Esophagus mucosa (tissue), 1 donor: Measurements from ENCODE around the gene DGKB. TPM values are rescaled to one million over a fixed set of nuclear protein-coding genes. Genes with fewer than 3 reads are reported as not detected.

Experiments
- ATAC-seq: fragments of 200-7000 bp; cut with Tn5 transposase; one replicate; pipeline ENCODE4 v1.9.1; 2020
- total RNA-seq: library from RNA; stranded (reverse); gene quantifications from one replicate; pipeline ENCODE4 v1.2.4, GENCODE V29; 2023
- donor health status: DM: yes; HTN: yes; CAD: no.

The DGKB gene
- total RNA-seq, 1 donor from 2014 or later = 0.08 TPM

DNA sequence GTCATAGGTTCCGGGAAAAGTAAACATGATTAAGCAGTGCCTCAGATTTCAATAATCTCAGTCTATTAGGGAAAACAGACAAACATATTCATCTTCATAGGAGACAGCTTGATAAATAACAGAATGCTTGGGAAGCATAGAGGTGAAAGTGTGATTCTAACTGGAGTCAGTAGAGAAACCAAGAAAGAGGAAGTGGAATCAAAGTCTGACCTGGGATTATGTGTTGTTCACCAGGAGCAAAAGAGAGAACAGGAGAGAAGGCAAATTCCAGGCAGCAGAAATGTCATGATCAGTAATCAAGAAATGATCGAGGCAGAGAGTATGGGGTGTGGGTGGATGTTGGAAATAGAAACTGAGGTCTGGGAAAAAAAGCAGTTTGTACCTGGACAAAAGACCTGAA is 43.7 kb downstream of the DGKB start:
- no peak for ATAC-seq

DNA sequence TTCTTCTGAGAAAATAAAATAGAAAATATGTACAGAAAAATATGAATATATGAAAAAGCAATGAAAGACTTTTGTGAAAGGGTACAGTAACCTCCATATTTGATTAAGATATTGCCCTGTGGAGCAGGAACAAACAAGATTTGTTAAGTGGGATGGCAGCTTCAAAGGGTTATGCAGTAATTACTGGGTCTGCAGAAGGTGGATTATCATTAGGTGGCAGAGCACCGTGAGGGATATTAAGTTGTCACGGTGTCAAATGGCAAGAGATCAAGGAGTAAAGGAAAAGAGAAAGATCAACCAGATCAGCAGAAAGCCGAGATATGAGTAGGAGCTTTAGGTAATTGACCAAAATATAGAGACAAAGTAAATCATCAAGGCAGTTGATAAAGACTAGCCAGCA is 44.1 kb downstream of the DGKB start:
- ATAC-seq = no peak

DNA sequence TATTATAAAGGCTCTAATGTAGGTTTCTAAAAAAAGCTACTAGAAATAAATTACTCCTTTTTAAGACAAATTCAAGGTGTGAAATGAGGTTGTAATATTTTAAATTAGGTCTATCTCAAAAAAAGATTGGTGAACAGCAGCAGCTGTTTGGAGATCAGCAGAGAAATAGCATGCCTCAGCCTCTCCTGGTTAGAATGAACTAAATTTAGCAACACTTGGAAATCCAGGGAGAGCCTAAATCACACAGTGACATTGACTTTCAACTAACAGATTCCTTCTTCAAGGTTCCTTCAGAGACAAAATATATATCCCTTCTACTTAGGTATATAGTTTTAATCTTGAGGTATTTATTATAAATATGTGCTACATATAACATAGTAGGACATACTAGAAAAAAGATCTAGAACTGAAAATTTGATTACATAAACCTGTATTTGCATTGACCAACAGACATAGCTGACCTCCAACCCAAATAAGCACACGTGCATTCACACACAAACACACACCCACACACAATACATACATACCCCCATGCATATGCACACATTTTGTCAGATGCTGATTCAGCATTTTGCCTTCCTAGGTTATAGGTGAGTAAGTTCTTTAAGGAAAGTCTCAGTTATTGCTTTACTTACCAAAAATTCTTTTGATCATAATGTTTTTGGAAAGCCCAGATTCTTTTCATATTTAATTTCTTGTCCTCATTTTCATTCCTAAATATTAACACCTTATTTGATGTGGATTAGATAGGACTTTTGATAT is 47.3 kb downstream of the DGKB start:
- ATAC-seq = no peak

DNA sequence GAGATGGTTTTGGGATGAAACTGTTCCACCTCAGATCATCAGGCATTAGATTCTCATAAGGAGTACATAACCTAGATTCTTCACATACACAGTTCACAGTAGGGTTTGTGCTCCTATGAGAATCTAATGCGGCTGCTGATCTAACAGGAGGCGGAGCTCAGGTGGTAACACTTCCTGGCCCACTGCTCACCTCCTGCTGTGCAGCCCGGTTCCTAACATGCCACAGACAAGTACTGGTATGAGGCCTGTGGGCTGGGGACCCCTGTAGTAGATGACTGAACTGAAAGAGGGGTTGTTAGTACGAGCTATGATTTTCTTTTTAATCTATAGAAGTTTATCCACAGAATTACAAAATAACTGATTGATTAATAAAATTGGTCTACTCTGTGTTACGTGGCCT is 48.1 kb downstream of the DGKB start:
- no peak for ATAC-seq

DNA sequence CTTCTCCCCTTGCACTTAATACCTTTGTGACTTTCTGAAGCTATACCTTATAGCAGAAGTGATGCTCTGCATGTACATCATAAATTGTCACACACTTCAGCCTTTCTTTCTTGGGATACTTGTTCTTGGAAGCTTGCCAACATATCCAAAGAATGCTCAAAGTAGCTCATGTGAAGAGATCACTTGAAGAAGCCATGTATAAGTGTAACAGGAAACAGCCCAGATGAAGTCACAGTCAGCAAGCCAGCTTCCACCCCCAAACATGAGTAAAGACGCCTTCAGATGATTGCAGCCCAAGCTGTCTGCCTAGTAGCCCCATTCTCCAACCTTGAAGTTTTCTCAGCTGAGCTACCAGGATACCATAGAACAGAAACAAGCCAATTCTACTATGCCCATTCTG is 50.9 kb downstream of the DGKB start:
- ATAC-seq = no peak

DNA sequence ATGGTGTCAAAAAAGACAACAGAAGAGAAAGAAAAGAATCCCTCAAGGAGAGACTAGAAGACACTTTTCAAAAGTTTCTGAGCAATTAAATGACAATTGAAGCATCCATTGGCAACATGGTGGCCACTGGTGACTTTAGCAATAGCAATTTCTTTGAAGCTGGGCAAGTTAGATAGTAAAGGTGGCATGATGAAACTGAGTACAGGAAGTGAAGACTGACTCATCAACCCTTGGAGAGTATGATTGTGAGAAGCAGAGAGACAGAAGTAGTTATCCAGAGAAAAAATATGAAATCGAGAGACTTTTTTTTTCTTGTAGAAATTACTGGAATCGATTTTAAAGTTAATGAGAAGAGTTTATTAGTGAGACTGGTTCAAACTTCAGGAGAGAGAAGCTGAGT is 52.5 kb downstream of the DGKB start:
- ATAC-seq = no peak

DNA sequence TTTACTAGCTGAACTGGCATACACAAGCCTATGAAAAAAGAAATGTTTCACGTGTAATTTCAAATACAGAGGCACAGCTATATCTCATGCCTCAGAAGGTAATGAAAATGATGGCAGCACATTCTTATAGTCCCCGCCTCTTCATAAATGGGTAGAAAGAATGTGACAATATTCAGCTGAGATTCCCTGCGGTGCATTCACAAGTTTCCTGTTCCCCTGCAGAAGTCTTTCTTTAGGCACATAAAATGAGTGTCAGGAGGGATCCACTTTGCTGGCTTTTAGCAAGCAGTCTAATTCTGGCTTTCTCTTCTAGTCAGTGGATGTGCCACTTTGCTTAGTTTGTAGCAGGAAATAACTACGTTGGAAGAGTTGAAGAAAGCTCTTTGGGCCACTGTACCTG is 56.1 kb downstream of the DGKB start:
- no peak for ATAC-seq

DNA sequence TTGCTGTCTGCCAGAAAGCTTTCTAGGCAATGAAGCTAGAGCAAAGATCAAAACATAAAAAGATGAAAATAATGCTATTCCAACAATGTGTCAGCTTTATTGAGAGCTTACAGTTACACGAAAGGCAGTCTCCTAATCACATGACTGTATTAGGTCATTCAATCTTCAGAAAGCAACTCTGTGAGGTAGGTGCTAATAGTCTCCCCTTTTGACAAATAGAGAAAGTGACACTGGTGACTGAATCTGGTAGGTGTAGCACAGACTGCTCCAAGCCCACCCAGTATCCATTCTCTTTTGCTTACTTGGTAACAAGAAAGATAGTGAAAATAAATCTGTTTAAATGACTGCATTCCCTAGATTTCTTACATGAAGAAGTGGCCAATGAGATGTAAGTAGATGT is 58.8 kb downstream of the DGKB start:
- ATAC-seq = no peak

DNA sequence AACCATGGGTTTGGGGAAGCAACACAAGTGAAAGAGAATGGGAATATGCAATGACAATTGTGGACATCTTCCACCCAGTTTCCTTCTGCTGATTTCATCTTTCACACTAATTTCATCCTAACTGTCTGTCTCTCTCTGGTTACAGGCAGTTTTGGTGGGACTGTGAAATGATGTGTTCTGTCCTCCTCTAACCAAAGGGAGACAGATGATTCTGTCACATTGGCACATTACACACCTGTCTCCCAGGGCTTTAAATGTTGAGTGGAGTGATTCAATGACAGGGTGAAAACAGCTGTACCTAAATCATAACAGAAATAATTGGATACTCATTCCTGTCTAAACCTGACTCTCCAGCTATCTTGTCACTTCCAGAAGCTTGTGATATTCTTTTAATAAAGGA is 60.0 kb downstream of the DGKB start:
- ATAC-seq = no peak

DNA sequence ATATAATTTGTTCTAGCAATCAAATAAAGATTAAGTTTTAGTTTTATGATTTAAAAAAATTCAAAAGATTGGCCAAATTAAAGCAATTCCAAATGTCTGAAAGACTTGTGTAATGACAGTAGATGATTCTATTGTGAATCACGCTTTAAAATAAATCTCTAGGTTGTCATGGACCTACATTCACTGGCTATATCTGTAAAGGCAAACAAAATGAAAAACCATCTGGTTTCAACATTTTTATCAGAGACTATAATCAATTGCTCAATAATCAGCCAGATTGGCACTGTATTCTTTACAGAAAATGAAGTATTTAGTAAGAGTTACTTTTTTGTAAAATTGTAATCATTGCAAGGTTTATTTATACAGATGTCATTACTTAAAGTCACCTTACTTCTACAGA is 60.7 kb downstream of the DGKB start:
- no peak for ATAC-seq

DNA sequence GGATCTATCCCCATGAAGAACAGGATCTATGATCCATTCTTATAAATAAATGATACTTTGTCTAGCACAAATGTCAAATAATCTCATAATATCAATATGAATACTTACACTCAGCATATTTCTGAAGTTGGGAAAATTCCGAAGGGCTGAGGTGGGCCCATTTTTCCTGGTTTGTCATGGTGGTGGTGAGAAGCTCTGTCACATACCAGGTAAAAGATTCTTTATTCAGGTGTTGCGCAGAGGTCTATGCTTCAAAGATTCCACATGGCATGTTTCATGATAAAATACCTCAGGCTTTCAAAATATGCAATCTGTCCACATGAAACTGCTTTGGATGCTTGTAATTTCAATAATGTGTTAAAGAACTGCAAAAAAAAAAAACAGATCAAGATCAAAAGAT is 61.5 kb downstream of the DGKB start:
- no peak for ATAC-seq

DNA sequence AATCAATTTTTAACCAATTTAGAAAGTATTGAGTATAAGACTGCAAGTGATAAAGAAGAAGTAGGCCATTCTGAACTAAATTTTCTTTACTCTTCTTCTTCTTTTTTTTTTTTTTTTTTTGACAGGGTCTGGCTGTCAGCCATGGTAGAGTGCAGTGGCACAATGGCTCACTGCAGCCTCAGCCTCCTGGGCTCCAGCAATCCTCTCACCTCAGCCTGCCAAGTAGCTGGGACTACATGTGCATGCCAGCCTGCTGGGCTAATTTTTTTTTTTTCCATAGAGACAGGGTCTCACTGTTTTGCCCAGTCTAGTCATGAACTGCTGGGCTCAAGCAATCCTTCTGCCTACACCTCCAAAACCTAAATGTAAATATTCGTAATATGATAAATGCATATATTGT is 63.2 kb downstream of the DGKB start:
- ATAC-seq = no peak

DNA sequence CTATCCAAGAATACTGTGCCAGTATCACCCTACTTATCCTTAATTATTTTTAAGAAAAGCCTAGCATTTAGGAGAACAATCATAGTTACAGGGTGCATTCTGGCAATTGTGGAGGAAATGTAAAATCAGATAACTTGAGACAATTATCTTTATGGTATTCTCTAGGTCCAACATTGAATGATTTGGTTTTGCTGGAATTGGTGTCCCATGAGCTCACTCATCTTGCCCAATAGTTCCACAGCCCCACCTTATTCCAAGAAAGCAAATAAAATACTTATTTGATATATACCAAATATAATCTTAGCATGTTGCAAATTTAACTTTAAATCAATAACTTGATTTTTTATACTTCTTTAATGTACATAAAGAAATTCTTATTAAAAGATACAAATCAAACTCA is 65.3 kb downstream of the DGKB start:
- no peak for ATAC-seq

DNA sequence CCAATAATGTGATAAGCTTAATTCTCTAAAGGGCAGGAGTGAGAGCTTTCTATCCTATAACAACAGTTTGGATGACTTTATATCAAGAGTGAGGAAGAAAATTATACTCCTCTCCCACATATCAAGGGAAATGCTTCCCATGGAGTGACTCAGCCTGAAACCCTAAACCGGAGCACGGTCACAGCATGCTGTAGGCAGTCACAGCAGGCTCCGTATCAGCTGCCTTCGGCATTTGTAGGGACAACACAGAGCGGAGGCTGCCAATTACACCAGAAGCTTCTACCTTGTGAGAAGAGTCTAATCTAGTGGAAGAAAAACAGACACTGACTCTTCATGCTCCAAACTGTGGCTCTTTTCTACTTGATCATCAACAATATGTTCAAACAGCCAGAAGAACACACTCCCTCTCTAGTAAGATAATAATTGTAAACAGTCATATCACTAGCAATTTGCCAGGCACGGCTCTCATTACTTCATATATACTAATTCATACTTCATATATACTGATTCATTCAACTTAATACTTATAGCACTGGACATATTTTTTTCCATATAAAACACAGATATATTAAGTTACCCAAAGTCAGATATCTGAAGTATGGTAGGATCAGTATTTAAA is 65.9 kb downstream of the DGKB start:
- no peak for ATAC-seq

DNA sequence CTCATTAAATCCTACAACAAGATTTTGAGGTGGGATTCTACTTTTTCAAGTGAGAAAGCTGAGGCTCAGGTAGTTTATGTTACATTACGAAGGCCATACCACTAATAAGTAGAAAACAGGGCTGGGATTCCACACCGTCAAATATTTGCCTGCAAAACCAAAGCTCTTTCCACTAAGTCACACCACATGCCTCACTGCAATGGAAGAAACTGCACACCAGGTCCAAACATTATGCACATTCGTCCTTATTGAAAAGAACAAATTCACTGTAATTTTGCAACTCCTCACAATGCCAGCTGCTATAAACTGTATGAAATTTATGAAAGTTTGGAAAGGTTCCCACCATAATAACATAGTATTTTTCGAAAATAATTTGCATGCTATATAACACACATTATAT is 66.5 kb downstream of the DGKB start:
- ATAC-seq = no peak

DNA sequence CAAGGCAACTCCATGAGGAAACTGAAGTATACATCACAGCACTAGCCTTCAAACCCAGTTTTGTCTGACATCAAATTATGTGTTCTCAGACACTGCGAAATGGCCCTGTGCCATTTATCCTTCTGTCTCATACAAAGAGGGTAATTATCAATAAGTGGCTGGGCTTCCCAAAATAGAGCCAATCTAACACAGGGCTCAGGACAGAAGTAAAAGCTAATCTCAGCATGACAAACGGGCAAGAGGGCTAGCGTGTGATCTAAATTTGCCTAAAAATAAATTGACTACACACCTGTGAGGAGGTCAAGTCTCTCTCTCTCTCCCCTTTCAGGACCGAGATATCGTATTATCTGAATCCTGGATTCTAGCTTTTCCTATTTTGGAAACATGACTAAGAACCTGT is 67.2 kb downstream of the DGKB start:
- no peak for ATAC-seq

DNA sequence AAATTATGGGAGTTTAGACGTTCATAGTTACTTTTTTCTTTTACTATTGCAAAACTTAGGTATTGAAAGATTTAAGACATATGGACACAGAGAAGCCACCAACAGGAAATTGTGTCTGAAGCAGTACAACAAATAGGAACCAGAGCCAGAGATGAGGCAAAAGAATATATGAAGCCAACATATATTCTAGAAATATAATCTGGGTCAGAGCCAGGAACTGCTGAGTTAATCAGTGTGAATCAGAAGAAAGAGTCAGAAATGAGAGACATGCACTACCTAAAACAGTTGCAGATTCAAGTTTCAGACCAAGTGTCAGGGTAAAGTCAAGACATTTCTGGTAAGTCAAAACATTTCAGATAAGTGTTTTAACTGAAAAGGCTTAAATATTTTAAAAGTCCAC is 67.7 kb downstream of the DGKB start:
- ATAC-seq = no peak

DNA sequence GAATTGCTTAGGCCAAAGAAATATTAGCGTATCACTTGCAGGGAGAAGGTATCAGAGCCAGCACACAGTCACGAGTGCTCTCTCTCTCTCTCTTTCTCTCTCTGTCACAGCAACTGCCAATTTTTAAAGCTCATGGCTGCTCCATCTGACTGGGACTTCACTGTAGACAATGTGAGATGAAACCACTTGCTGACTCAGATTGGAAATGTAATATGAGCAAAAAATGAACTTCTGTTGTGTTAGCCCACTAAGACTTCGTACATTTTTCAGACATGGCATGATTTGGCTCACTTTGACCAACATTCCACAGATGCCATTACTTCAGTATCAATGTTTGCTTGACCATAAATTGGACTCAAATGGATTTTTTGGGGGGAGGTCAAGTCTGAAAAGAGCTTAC is 68.1 kb downstream of the DGKB start:
- no peak for ATAC-seq

DNA sequence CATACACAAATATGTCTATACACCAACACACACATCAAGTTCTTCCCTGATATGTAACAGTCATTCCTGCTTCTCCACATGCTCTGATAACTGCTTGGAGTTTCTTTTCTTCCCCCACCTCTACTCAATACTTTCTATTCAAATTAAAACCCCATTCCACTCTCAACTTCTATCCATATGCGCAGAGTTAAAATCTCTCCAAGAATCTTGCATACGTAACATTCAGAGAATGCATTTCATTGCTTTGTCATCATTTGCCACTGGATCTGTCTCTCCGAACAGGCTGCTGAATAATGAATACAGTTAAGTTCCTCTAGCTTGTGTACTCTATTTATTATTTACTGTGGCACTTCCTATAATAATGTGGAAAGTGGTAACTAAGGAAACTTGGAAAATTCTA is 68.8 kb downstream of the DGKB start:
- no peak for ATAC-seq

DNA sequence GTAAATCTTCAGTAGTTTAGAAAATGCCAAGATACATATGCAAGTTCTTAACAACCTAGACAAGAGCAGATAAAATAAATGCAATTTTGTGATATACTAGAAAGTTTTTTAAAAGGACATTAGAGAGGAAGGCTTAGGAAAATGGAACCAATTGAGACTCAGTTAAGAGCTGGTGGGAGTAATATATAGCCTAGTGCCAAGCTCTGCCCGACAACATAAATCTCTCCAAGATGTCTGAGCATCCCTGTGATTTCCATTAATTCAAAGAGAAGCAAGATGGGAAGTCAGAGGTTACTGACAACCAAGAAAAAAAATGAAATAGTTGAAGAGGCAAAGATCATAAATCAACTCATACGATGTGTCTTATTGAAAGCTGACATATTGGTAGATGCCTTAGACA is 74.5 kb downstream of the DGKB start:
- ATAC-seq = no peak

DNA sequence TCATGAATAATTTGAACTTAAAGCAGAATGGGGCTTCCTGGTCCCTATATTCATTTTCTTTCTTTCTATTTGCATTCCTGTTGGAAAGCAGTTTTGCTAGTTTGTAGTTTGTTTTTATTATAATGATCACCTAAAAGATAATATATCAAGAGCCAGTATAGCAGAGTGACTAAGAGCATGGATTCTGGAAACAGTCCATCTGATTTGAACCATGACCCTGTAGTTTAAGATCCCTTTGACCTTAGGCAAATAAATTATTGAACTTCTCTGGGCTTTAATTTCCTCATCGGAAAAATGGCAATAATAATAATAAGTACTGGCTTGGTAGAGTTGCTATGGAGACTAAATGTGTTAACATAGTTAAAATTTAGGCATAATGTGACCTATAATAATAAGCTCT is 76.1 kb downstream of the DGKB start:
- no peak for ATAC-seq

DNA sequence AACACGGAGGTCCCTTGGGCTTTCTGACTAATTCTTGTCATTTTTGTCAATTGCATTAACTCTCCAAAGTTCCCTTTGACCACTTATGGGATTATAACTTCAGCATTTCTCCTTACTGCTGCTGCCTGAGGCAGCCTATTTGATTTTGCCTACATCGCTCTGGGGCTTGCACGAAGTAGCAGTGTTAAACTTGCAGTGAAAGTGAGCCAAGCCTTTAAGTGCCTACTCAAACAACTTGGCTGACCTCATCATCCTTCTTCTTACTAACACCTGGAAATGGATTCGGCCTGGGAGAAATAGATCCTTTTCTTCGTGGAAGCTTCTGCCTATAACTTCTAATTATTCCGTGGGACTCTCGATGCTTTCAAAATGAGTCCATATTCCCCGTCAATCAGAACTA is 76.6 kb downstream of the DGKB start:
- ATAC-seq = no peak

DNA sequence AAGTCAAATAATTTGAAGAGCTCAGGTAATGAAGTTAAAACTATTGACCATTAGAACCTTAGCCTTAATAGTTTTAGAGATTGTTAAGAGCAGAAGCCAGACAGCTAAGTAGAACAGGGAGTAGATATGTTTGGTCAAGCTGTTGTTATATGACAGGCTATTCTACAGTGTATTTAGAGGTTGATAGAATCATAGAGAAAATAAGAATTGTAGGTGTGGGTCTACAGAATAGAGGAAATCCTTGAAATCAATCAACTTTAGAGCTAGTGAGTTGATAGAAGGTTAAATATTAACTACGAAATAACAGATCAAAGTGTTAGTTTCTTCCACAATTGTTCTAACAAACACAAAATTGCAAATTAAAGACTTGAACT is 80.1 kb downstream of the DGKB start:
- ATAC-seq = no peak

DNA sequence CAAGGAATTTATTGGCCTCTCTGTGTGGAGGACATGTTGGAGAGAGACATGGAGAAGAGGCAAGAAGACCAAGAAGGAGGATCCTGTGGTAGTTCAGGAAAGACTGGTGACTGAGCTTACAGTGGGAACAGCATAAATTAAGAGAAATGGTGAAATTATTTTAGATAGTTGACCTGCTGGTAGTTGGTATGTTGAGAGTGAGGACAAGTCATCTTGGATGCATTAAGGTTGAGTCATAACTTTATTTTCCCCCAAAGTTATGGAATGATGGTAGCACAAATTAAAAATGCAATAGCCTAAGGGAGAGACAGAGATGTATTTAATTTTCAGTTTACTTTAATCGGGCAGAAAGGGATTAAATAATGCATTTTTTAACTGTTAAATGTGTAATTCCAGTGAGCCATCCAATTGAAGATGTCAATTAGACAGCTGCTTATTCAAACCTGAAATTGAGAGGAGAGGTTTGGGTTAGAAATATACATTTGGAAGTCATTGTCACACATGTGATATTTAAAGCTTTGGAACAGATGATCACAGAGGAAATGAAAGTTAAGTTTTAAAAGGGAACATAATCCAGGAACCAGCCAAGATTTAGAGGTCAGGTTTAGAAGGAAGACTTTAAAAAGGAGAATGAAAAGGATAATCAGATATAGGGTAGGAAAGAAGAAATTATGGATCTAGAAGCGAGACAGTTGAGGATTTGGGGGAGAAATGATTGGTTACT is 80.6 kb downstream of the DGKB start:
- no peak for ATAC-seq
